Measurements from ENCODE around the gene MARVELD3. TPM values are rescaled to one million over a fixed set of nuclear protein-coding genes. Genes with fewer than 3 reads are reported as not detected.
"Not testable (repeated sequence)": the region's sequence is repeated elsewhere in the genome, so short reads cannot be mapped to it uniquely, and the experiment has no call there.

Gene MARVELD3
- total and polyA plus RNA-seq, 8 donors: 1.2 to 480 (median 2.3) TPM

GRCh38 chr16:71584543-71585317 lies 41.3 kb upstream of the MARVELD3 start:
- H3K27me3 ChIP-seq: peaks cover 0 to 7% (median 0%) of the 10 kb centered on the region in 3 donors
- no peak overlapping the region for H3K27ac ChIP-seq
- WGBS, 5 donors: 72 to 85% (median 81%) methylated on average over 3 of the region's 3 CpGs
- H3K4me1 ChIP-seq: no peaks in the 10 kb centered on the region
- DNase-seq: no peak
- H3K36me3 ChIP-seq: no peaks in the 10 kb centered on the region
- no peaks in the 10 kb centered on the region for H3K9me3 ChIP-seq
- intact Hi-C loops (cut with DNase I; ENCODE audit: low total_unique reads): no loop called here
- H3K4me3 ChIP-seq: no peak overlapping the region
- TF ChIP-seq EP300 (IDR thresholded peaks at IDR 0.05) (no peak), POLR2AphosphoS5 (IDR thresholded peaks at IDR 0.05) (no peak), CTCF (IDR thresholded peaks at IDR 0.05) (no peak), POLR2A (IDR thresholded peaks at IDR 0.05) (no peak)

- no peak overlapping the region for H3K4me3 ChIP-seq
- H3K4me1 ChIP-seq: no peaks in the 10 kb centered on the region
- no peak overlapping the region for H3K27ac ChIP-seq
- DNase-seq: no peak
- 19 to 35% (median 29%) methylated on average over 4 of the region's 4 CpGs for WGBS, 5 donors
- no peaks in the 10 kb centered on the region for H3K36me3 ChIP-seq
- TF ChIP-seq CTCF (IDR thresholded peaks at IDR 0.05): no peak
- TF ChIP-seq POLR2A (IDR thresholded peaks at IDR 0.05): no peak
- no peak for TF ChIP-seq POLR2AphosphoS5 (IDR thresholded peaks at IDR 0.05)
- no peak for TF ChIP-seq EP300 (IDR thresholded peaks at IDR 0.05)
- intact Hi-C loops (cut with DNase I; ENCODE audit: low total_unique reads): no loop called here
- H3K27me3 ChIP-seq: peaks cover 0 to 7% (median 0%) of the 10 kb centered on the region in 3 donors
- H3K9me3 ChIP-seq: no peaks in the 10 kb centered on the region
These were observed 40.7 kb upstream of the MARVELD3 start for GRCh38 chr16:71585318-71585703.

GRCh38 chr16:71589334-71589733 lies 36.6 kb upstream of the MARVELD3 start:
- H3K27ac ChIP-seq; H3K4me1 ChIP-seq; H3K4me3 ChIP-seq; H3K9me3 ChIP-seq; DNase-seq; H3K27me3 ChIP-seq; H3K36me3 ChIP-seq; intact Hi-C loops (cut with DNase I; ENCODE audit: low total_unique reads): not testable (repeated sequence)
- 93 to 95% (median 95%) methylated on average over 11 to 30 of the region's 30 CpGs for WGBS, 5 donors

GRCh38 chr16:71590071-71590470 lies 35.9 kb upstream of the MARVELD3 start:
- H3K27me3 ChIP-seq; H3K36me3 ChIP-seq; H3K4me1 ChIP-seq; H3K27ac ChIP-seq; intact Hi-C loops (cut with DNase I; ENCODE audit: low total_unique reads); H3K4me3 ChIP-seq; DNase-seq; H3K9me3 ChIP-seq: not testable (repeated sequence)
- 94% methylated on average over 2 of the region's 2 CpGs; no CpG with 5 or more reads in 4 of the 5 donors for WGBS, 5 donors

- intact Hi-C loops (cut with DNase I; ENCODE audit: low total_unique reads): no loop called here
- Histone ChIP-seq H3K4me1 (no peaks in the 10 kb centered on the region), H3K36me3 (no peaks in the 10 kb centered on the region), H3K27ac (no peak overlapping the region), H3K4me3 (no peak overlapping the region), H3K9me3 (no peaks in the 10 kb centered on the region), H3K27me3 (peaks cover 0 to 7% (median 0%) of the 10 kb centered on the region in 3 donors)
- WGBS, 5 donors: 80 to 90% (median 84%) methylated on average over 4 of the region's 4 CpGs
- TF ChIP-seq POLR2AphosphoS5 (IDR thresholded peaks at IDR 0.05) (no peak), CTCF (IDR thresholded peaks at IDR 0.05) (no peak), EP300 (IDR thresholded peaks at IDR 0.05) (no peak), POLR2A (IDR thresholded peaks at IDR 0.05) (no peak)
- no peak for DNase-seq
These were observed 35.4 kb upstream of the MARVELD3 start for GRCh38 chr16:71590584-71590983.
